Common myeloid progenitor, CD34-positive (primary cell): ENCODE results near the gene ARL8A.

ENCODE experiments used
- CTCF ChIA-PET: fragments of 350-600 bp; sonication (Branson Sonifier 250); formaldehyde crosslinking; loops from one replicate; lab custom pipeline; 2021; ENCODE audit warnings: antibody characterized with exemption; lab: Charles Lee
- POLR2A ChIA-PET: fragments of 350-600 bp; sonication (Branson Sonifier 250); formaldehyde crosslinking; loops from one replicate; lab custom pipeline; 2021; ENCODE audit warnings: antibody characterized with exemption; lab: Charles Lee
- DNase-seq, 3 donors: peaks; one replicate each; pipeline versions ENCODE4 v3.0.0 to v3.0.0-alpha.2; 2013
- H3K27ac ChIP-seq, 2 experiments: 1 replicate in 1 of 2; 2 replicates in 1 of 2; pipeline ENCODE4 v1.7.0; 2013; ENCODE audit warnings: inconsistent platforms in 2 of 2, low read length in 2 of 2, mild to moderate bottlenecking in 2 of 2, low read depth in 1 of 2, moderate library complexity in 1 of 2; ENCODE audit not compliant: severe bottlenecking in 2 of 2, insufficient read depth in 1 of 2, poor library complexity in 1 of 2
- H3K27me3 ChIP-seq, 5 experiments: replicated peaks in 2 of 5; 1 replicate in 3 of 5; 2 replicates in 2 of 5; pipeline versions ENCODE4 v1.6.1 to v1.7.0; 2013; ENCODE audit warnings: low read length in 4 of 5, mild to moderate bottlenecking in 2 of 5, moderate library complexity in 2 of 5, inconsistent platforms in 1 of 5; ENCODE audit not compliant: insufficient read depth in 5 of 5, control insufficient read depth in 4 of 5
- H3K36me3 ChIP-seq, 4 experiments: 1 replicate in 2 of 4; 2 replicates in 2 of 4; pipeline versions ENCODE4 v1.6.1 to v1.7.0; 2013; ENCODE audit warnings: low read length in 3 of 4, control low read depth in 1 of 4, mild to moderate bottlenecking in 1 of 4; ENCODE audit not compliant: control insufficient read depth in 4 of 4, insufficient read depth in 4 of 4
- H3K4me1 ChIP-seq, 4 experiments: 1 replicate in 3 of 4; 2 replicates in 1 of 4; pipeline versions ENCODE4 v1.6.1 to v1.7.1; 2013; ENCODE audit warnings: low read length in 3 of 4, mild to moderate bottlenecking in 3 of 4, control low read depth in 1 of 4, inconsistent platforms in 1 of 4, moderate library complexity in 1 of 4; ENCODE audit not compliant: control insufficient read depth in 4 of 4, insufficient read depth in 4 of 4; ENCODE audit errors: control extremely low read depth in 1 of 4
- H3K4me3 ChIP-seq, 7 experiments: 1 replicate in 4 of 7; 2 replicates in 3 of 7; pipeline versions ENCODE4 v1.5.1 to v1.7.0; 2013; ENCODE audit warnings: mild to moderate bottlenecking in 7 of 7, low read length in 6 of 7, moderate library complexity in 6 of 7, inconsistent platforms in 2 of 7, low read depth in 2 of 7, control low read depth in 1 of 7; ENCODE audit not compliant: insufficient read depth in 4 of 7, control insufficient read depth in 1 of 7; ENCODE audit errors: extremely low read depth in 1 of 7
- H3K9me3 ChIP-seq, 5 experiments: 1 replicate in 4 of 5; 2 replicates in 1 of 5; pipeline versions ENCODE4 v1.6.1 to v1.7.1; 2013; ENCODE audit warnings: low read length in 4 of 5, mild to moderate bottlenecking in 2 of 5, inconsistent platforms in 1 of 5, low read depth in 1 of 5, moderate library complexity in 1 of 5; ENCODE audit not compliant: control insufficient read depth in 4 of 5, insufficient read depth in 2 of 5; ENCODE audit errors: control extremely low read depth in 1 of 5
- WGBS: methylation state at CpG from one replicate; pipeline ENCODE4 v1.1.5; 2013; ENCODE audit not compliant: insufficient coverage; 5-methylcytosine and 5-hydroxymethylcytosine counted together

The ARL8A gene

GRCh38 chr1:202122639-202123335 lies 21.8 kb downstream of the ARL8A start, which contains the start of gene GPR37L1:
Gene GPR37L1, plus strand, starts transcription at chr1:202122917. Its CDS starts 47 bp downstream, at chr1:202122964.
- POLR2A ChIA-PET: no interaction called here

GRCh38 chr1:202121006-202121405 lies 23.5 kb downstream of the ARL8A start:
- CTCF ChIA-PET: interaction anchor here (0.6 to 5.4 kb wide), 8 partner anchors 9 to 1407 kb away, joined by 3 to 43 read pairs (median 5); partner anchors contain the start of gene ELF3
- H3K27me3 ChIP-seq: peaks cover 0 to 2% (median 0%) of the 10 kb centered on the region in 5 experiments
- 86% methylated on average over 5 of the region's 7 CpGs for WGBS
- POLR2A ChIA-PET: no interaction called here
- H3K27ac ChIP-seq: no peak overlapping the region
- DNase-seq: no peak
- H3K9me3 ChIP-seq: no peaks in the 10 kb centered on the region
- no peaks in the 10 kb centered on the region for H3K4me1 ChIP-seq
- H3K4me3 ChIP-seq: no peak overlapping the region
- H3K36me3 ChIP-seq: no peaks in the 10 kb centered on the region

More at GRCh38 chr1:202122639-202123335, 21.8 kb downstream of the ARL8A start, which contains the start of gene GPR37L1:
- Histone ChIP-seq H3K27ac (no peak within 1 kb of the TSS), H3K27me3 (peaks cover 0 to 2% (median 0%) of the 10 kb centered on the region in 5 experiments), H3K36me3 (no peaks in the 10 kb centered on the region), H3K4me1 (peaks cover 0 to 8% (median 6%) of the 10 kb centered on the region in 4 experiments), H3K9me3 (no peaks in the 10 kb centered on the region), H3K4me3 (no peak within 1 kb of the TSS)
- WGBS: 93% methylated on average over 13 of the region's 19 CpGs
- DNase-seq: no peak
- CTCF ChIA-PET: interaction anchor here (0.7 to 5.1 kb wide), 4 partner anchors 12 to 123 kb away, joined by 3 to 20 read pairs (median 8); no protein-coding TSS in a partner anchor

- Histone ChIP-seq H3K27me3 (peaks cover 0 to 2% (median 0%) of the 10 kb centered on the region in 5 experiments), H3K27ac (no peak overlapping the region), H3K4me3 (no peak overlapping the region), H3K36me3 (no peaks in the 10 kb centered on the region), H3K4me1 (no peaks in the 10 kb centered on the region), H3K9me3 (no peaks in the 10 kb centered on the region)
- DNase-seq: no peak
- WGBS: 96% methylated on average over 10 of the region's 10 CpGs
- ChIA-PET CTCF (interaction anchor here (0.8 to 5.4 kb wide), 8 partner anchors 10 to 442 kb away, joined by 3 to 43 read pairs (median 4); no protein-coding TSS in a partner anchor), POLR2A (no interaction called here)
These were observed 26.6 kb downstream of the ARL8A start for GRCh38 chr1:202117898-202118371.

GRCh38 chr1:202116287-202116686 lies 28.2 kb downstream of the ARL8A start:
- Histone ChIP-seq H3K27me3 (no peaks in the 10 kb centered on the region), H3K27ac (no peak overlapping the region), H3K36me3 (no peaks in the 10 kb centered on the region), H3K4me3 (no peak overlapping the region), H3K9me3 (no peaks in the 10 kb centered on the region), H3K4me1 (no peaks in the 10 kb centered on the region)
- ChIA-PET POLR2A (no interaction called here), CTCF (interaction anchor here (0.8 to 1.8 kb wide), 2 partner anchors 109 to 128 kb away, joined by 3 to 4 read pairs; no protein-coding TSS in a partner anchor)
- no peak for DNase-seq
- WGBS: 96% methylated on average over 8 of the region's 8 CpGs

DNA sequence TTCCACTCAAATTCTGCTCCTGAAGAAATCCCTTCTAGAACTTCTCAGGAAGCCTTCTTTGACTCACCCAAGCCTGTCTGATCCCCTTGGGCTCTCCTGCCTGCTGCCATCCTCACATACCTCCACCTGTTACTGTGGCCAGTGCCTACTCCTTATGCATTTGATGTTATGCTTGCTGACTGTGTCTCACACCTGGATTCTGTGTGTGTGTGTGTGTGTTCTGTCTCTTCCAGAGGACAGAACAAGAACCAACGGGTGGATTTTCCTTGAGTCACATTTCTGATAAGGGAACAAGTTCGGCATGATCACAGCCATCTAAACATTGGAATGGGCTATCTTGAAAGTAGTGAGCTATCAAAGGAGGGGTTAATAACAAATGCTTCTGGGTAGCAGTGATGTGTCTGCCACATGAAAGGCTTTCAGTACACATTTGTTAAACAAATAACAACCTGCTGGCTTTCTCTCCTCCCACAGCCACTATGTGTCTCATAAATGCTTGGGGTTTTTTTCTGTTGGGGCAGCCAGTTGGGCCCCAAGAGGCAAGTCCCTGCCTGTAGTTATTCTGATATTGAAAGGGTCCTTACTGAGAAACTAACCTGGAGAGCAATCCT lies 30.7 kb downstream of the ARL8A start:
- no peak for DNase-seq
- no peaks in the 10 kb centered on the region for H3K4me1 ChIP-seq
- ChIA-PET POLR2A (no interaction called here), CTCF (interaction anchor here (0.9 to 1.4 kb wide), 2 partner anchors 103 to 108 kb away, joined by 3 read pairs; partner anchors contain the start of gene ELF3)
- no peaks in the 10 kb centered on the region for H3K27me3 ChIP-seq
- H3K27ac ChIP-seq: no peak overlapping the region
- no peaks in the 10 kb centered on the region for H3K9me3 ChIP-seq
- no peak overlapping the region for H3K4me3 ChIP-seq
- no peaks in the 10 kb centered on the region for H3K36me3 ChIP-seq
- 90% methylated on average over 2 of the region's 2 CpGs for WGBS

- H3K27me3 ChIP-seq: no peaks in the 10 kb centered on the region
- no peak for DNase-seq
- H3K36me3 ChIP-seq: no peaks in the 10 kb centered on the region
- POLR2A ChIA-PET: no interaction called here
- H3K4me1 ChIP-seq: no peaks in the 10 kb centered on the region
- WGBS: 84% methylated on average over 4 of the region's 5 CpGs
- H3K27ac ChIP-seq: no peak overlapping the region
- CTCF ChIA-PET: interaction anchor here (0.6 to 1.4 kb wide), 4 partner anchors 23 to 1168 kb away, joined by 3 read pairs; partner anchors contain the start of gene ELF3
- no peaks in the 10 kb centered on the region for H3K9me3 ChIP-seq
- no peak overlapping the region for H3K4me3 ChIP-seq
These were observed 31.5 kb downstream of the ARL8A start for GRCh38 chr1:202112859-202113689.
